Peyer's patch (tissue), 4 donors: Measurements from ENCODE around the gene ACADVL.

Source experiments
- CTCF ChIP-seq, 6 experiments: fragments of 450-650 bp in 4 of 6; fragments of 200-600 bp in 2 of 6; sonication (generic) in 1 of 6; IDR thresholded peaks; one replicate each; pipeline ENCODE4 v1.5.1; 2017 to 2019; ENCODE audit warnings: antibody characterized with exemption in 6 of 6, mild to moderate bottlenecking in 3 of 6, moderate library complexity in 1 of 6
- POLR2A ChIP-seq, 2 donors: fragments of 450-650 bp; IDR thresholded peaks; one replicate each; pipeline ENCODE4 v1.5.1; 2017; ENCODE audit warnings: antibody characterized with exemption in 2 of 2, mild to moderate bottlenecking in 2 of 2, moderate library complexity in 2 of 2

DNA sequence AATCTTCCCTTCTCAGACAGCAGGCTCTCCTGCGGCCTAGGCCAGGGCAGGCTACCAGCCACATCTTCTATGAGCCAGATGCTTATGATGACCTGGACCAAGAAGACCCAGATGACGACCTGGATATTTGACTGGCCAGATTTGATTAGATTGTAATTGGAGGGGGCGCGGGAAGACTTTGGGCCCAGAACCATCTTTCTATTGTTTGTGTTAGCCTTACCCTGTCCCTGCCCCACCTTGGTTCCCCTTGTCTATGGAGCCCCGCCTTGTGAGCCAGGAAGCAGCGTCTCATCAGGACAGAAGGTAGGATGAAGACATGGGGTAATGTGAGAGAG is 39.8 kb downstream of the ACADVL start:
- no peak for TF ChIP-seq CTCF (IDR thresholded peaks at IDR 0.05)
- no peak for TF ChIP-seq POLR2A (IDR thresholded peaks at IDR 0.05)
